H1 (cell line): ENCODE data around the gene CHCHD3.

Source experiments
- CBX8 ChIP-seq: fragments of 300-800, 300-1000 bp; sonication (generic); IDR thresholded peaks from 2 replicates; pipeline ENCODE4 v1.7.1; 2016; ENCODE audit warnings: low read depth, low read length, borderline replicate concordance
- EZH2 ChIP-seq: fragments of 200-600 bp; sonication (generic); IDR thresholded peaks from 2 replicates; pipeline ENCODE4 v1.7.1; 2012; ENCODE audit warnings: low read depth, mild to moderate bottlenecking, moderate library complexity, low read length, inconsistent platforms; ENCODE audit not compliant: severe bottlenecking
- FOSL1 ChIP-seq: IDR thresholded peaks from 2 replicates; pipeline ENCODE4 v1.6.1; 2011; ENCODE audit warnings: mild to moderate bottlenecking, low read depth, low read length, moderate library complexity; ENCODE audit not compliant: insufficient read depth
- POLR2A ChIP-seq, 2 experiments: IDR thresholded peaks; 1 replicate in 1 of 2; 2 replicates in 1 of 2; pipeline ENCODE4 v1.6.1; 2011; ENCODE audit warnings: low read depth in 2 of 2, low read length in 2 of 2, mild to moderate bottlenecking in 2 of 2; ENCODE audit errors: control extremely low read depth in 1 of 2
- POLR2AphosphoS5 ChIP-seq: IDR thresholded peaks from 2 replicates; pipeline ENCODE4 v1.6.1; 2011; ENCODE audit warnings: low read depth, low read length
- RFX5 ChIP-seq: IDR thresholded peaks from 2 replicates; pipeline ENCODE4 v1.6.1; 2011; ENCODE audit warnings: low read depth, low read length, improper control_type of control experiment, borderline replicate concordance
- RXRA ChIP-seq: IDR thresholded peaks from 2 replicates; pipeline ENCODE4 v1.6.1; 2011; ENCODE audit warnings: low read depth, mild to moderate bottlenecking, low read length, moderate library complexity; ENCODE audit not compliant: insufficient read depth
- TAF1 ChIP-seq: IDR thresholded peaks from 2 replicates; pipeline ENCODE4 v1.6.1; 2011; ENCODE audit warnings: mild to moderate bottlenecking, low read depth, low read length
- YY1 ChIP-seq: IDR thresholded peaks from 2 replicates; pipeline ENCODE4 v1.6.1; 2011; ENCODE audit warnings: low read depth, mild to moderate bottlenecking, low read length
- ZNF274 ChIP-seq: IDR thresholded peaks from 2 replicates; pipeline ENCODE4 v1.7.0; 2012; ENCODE audit warnings: low read length, borderline replicate concordance; ENCODE audit errors: extremely low read depth
- TF ChIP-seq, protein P1 (sequence below): IDR thresholded peaks from 2 replicates; pipeline ENCODE4 v1.6.1; 2011; ENCODE audit warnings: low read length, improper control_type of control experiment
- TF ChIP-seq, protein P2 (sequence below), 3 experiments: IDR thresholded peaks; 1 replicate in 2 of 3; 2 replicates in 1 of 3; pipeline versions ENCODE4 v1.5.1 to v1.6.1; 2011; ENCODE audit warnings: low read length in 3 of 3, mild to moderate bottlenecking in 3 of 3, inconsistent platforms in 2 of 3, low read depth in 1 of 3, moderate library complexity in 1 of 3; ENCODE audit not compliant: insufficient read depth in 1 of 3; ENCODE audit errors: control extremely low read depth in 1 of 3
- TF ChIP-seq, protein P3 (sequence below): IDR thresholded peaks from 2 replicates; pipeline ENCODE4 v1.6.1; 2012; ENCODE audit warnings: inconsistent platforms

DNA sequence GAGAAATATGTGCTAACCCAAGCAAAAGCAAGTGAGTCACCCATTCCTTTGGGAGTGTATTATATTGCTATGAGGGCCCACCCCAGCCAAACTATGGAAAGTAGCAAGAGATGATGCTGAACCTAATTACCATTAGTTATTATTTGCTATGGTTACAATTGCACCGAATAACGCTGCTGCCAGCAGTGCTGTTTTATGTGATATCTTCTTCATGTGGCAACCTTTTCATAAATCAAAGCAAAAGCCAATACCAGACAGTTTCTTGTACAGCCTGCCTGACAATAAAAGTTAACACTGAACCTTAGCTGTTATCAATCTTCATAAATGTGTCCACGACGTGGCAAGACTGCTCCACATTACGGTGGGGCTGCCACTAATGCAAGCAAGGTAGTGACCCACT is 263.9 kb downstream of the CHCHD3 start:
- TF ChIP-seq, protein P1, sequence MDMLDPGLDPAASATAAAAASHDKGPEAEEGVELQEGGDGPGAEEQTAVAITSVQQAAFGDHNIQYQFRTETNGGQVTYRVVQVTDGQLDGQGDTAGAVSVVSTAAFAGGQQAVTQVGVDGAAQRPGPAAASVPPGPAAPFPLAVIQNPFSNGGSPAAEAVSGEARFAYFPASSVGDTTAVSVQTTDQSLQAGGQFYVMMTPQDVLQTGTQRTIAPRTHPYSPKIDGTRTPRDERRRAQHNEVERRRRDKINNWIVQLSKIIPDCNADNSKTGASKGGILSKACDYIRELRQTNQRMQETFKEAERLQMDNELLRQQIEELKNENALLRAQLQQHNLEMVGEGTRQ: no peak
- TF ChIP-seq, protein P2, sequence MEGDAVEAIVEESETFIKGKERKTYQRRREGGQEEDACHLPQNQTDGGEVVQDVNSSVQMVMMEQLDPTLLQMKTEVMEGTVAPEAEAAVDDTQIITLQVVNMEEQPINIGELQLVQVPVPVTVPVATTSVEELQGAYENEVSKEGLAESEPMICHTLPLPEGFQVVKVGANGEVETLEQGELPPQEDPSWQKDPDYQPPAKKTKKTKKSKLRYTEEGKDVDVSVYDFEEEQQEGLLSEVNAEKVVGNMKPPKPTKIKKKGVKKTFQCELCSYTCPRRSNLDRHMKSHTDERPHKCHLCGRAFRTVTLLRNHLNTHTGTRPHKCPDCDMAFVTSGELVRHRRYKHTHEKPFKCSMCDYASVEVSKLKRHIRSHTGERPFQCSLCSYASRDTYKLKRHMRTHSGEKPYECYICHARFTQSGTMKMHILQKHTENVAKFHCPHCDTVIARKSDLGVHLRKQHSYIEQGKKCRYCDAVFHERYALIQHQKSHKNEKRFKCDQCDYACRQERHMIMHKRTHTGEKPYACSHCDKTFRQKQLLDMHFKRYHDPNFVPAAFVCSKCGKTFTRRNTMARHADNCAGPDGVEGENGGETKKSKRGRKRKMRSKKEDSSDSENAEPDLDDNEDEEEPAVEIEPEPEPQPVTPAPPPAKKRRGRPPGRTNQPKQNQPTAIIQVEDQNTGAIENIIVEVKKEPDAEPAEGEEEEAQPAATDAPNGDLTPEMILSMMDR (IDR thresholded peaks at IDR 0.05; ENCODE audit: control extremely low read depth in 1 of 3, insufficient read depth in 1 of 3, low read depth in 1 of 3, low read length in 3 of 3): no peak
- TF ChIP-seq FOSL1 (no peak), CBX8 (no peak), POLR2AphosphoS5 (no peak), ZNF274 (no peak), RFX5 (no peak), EZH2 (no peak), RXRA (no peak), POLR2A (IDR thresholded peaks at IDR 0.05; ENCODE audit: control extremely low read depth in 1 of 2, low read depth in 2 of 2, low read length in 2 of 2) (no peak), YY1 (no peak), TAF1 (no peak)
- TF ChIP-seq, protein P3, sequence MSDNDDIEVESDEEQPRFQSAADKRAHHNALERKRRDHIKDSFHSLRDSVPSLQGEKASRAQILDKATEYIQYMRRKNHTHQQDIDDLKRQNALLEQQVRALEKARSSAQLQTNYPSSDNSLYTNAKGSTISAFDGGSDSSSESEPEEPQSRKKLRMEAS: no peak
